Suprapubic skin (tissue), 4 donors: ENCODE results near the gene CLDN20. TPM values are rescaled to one million over a fixed set of nuclear protein-coding genes. Genes with fewer than 3 reads are reported as not detected.

Experiments
- DNase-seq, 2 donors: peaks; one replicate each; pipeline ENCODE4 v3.0.0-alpha.2; 2019; ENCODE audit warnings: low spot score in 2 of 2
- H3K27ac ChIP-seq: fragments of 200-600 bp; sonication (generic); one replicate; pipeline ENCODE4 v1.5.1; 2019
- H3K27me3 ChIP-seq: fragments of 200-600 bp; sonication (generic); one replicate; pipeline ENCODE4 v1.5.1; 2019
- H3K36me3 ChIP-seq: fragments of 200-600 bp; sonication (generic); one replicate; pipeline ENCODE4 v1.5.1; 2019
- H3K4me1 ChIP-seq: fragments of 200-600 bp; sonication (generic); one replicate; pipeline ENCODE4 v1.5.1; 2019
- H3K4me3 ChIP-seq: fragments of 200-600 bp; sonication (generic); one replicate; pipeline ENCODE4 v1.5.1; 2019; ENCODE audit warnings: mild to moderate bottlenecking
- H3K9me3 ChIP-seq: fragments of 200-600 bp; sonication (generic); one replicate; pipeline ENCODE4 v1.5.1; 2019
- CTCF ChIP-seq, 2 donors: fragments of 200-600 bp in 1 of 2; fragments of 450-650 bp in 1 of 2; sonication (generic) in 1 of 2; IDR thresholded peaks; one replicate each; pipeline ENCODE4 v1.5.1; 2016 to 2019; ENCODE audit warnings: antibody characterized with exemption in 2 of 2, mild to moderate bottlenecking in 1 of 2, moderate library complexity in 1 of 2
- EP300 ChIP-seq: sonication (generic); formaldehyde crosslinking; IDR thresholded peaks from one replicate; pipeline ENCODE4 v1.6.1; 2017; ENCODE audit warnings: antibody characterized with exemption
- POLR2A ChIP-seq, 2 donors: fragments of 450-650 bp; IDR thresholded peaks; one replicate each; pipeline ENCODE4 v1.6.1; 2017; ENCODE audit warnings: antibody characterized with exemption in 2 of 2, mild to moderate bottlenecking in 2 of 2, moderate library complexity in 2 of 2
- POLR2AphosphoS5 ChIP-seq, 3 donors: sonication (generic); formaldehyde crosslinking; IDR thresholded peaks; one replicate each; pipeline ENCODE4 v1.6.1; 2017; ENCODE audit warnings: antibody characterized with exemption in 3 of 3
- WGBS: methylation state at CpG from one replicate; pipeline ENCODE4 v1.1.5; 2018; 5-methylcytosine and 5-hydroxymethylcytosine counted together
- total RNA-seq, 4 donors: library from RNA; depleted of rRNA; stranded (reverse); fragments of >200 nt; gene quantifications; one replicate each; pipeline ENCODE4 v1.1.0, GENCODE V29; 2016

Gene CLDN20
- total RNA-seq, 4 donors from 2014 or later = not detected

- WGBS = 93% methylated on average over 10 of the region's 10 CpGs
- DNase-seq = no peak
- TF ChIP-seq EP300 = no peak
- TF ChIP-seq POLR2AphosphoS5 (IDR thresholded peaks at IDR 0.05) = no peak
- TF ChIP-seq POLR2A (IDR thresholded peaks at IDR 0.05) = no peak
- TF ChIP-seq CTCF (IDR thresholded peaks at IDR 0.05) = no peak
- H3K4me1 ChIP-seq = peaks cover 5% of the 10 kb centered on the region
- H3K4me3 ChIP-seq = no peak overlapping the region
- H3K27me3 ChIP-seq = no peaks in the 10 kb centered on the region
- no peak overlapping the region for H3K27ac ChIP-seq
- H3K36me3 ChIP-seq = peaks cover 32% of the 10 kb centered on the region
- H3K9me3 ChIP-seq = no peaks in the 10 kb centered on the region
Measured at GRCh38 chr6:155250701-155251381, 13.0 kb upstream of the CLDN20 start.

- WGBS = 96% methylated on average over 8 of the region's 8 CpGs
- Histone ChIP-seq H3K4me1 (peaks cover 5% of the 10 kb centered on the region), H3K9me3 (no peaks in the 10 kb centered on the region), H3K4me3 (no peak overlapping the region), H3K36me3 (peaks cover 45% of the 10 kb centered on the region), H3K27ac (no peak overlapping the region), H3K27me3 (no peaks in the 10 kb centered on the region)
- no peak for TF ChIP-seq EP300
- DNase-seq = no peak
Measured at GRCh38 chr6:155252581-155252980, 11.2 kb upstream of the CLDN20 start.

- WGBS = 60% methylated on average over 1 of the region's 1 CpG
- Histone ChIP-seq H3K4me3 (no peak overlapping the region), H3K27ac (no peak overlapping the region), H3K4me1 (peaks cover 2% of the 10 kb centered on the region), H3K36me3 (peaks cover 52% of the 10 kb centered on the region), H3K9me3 (no peaks in the 10 kb centered on the region), H3K27me3 (no peaks in the 10 kb centered on the region)
- no peak for DNase-seq
- TF ChIP-seq POLR2A (IDR thresholded peaks at IDR 0.05) = no peak
- TF ChIP-seq CTCF (IDR thresholded peaks at IDR 0.05) = no peak
- TF ChIP-seq POLR2AphosphoS5 (IDR thresholded peaks at IDR 0.05) = no peak
- no peak for TF ChIP-seq EP300
Measured at GRCh38 chr6:155253337-155253736, 10.5 kb upstream of the CLDN20 start.

- DNase-seq = no peak
- no peaks in the 10 kb centered on the region for H3K27me3 ChIP-seq
- no peak for TF ChIP-seq CTCF (IDR thresholded peaks at IDR 0.05)
- TF ChIP-seq EP300 = no peak
- TF ChIP-seq POLR2A (IDR thresholded peaks at IDR 0.05) = no peak
- TF ChIP-seq POLR2AphosphoS5 (IDR thresholded peaks at IDR 0.05) = no peak
- no peaks in the 10 kb centered on the region for H3K9me3 ChIP-seq
- WGBS = 89% methylated on average over 10 of the region's 10 CpGs
- H3K27ac ChIP-seq = no peak overlapping the region
- no peaks in the 10 kb centered on the region for H3K4me1 ChIP-seq
- H3K4me3 ChIP-seq = no peak overlapping the region
- H3K36me3 ChIP-seq = peaks cover 61% of the 10 kb centered on the region
Measured at GRCh38 chr6:155254139-155254538, 9.7 kb upstream of the CLDN20 start.

GRCh38 chr6:155256122-155256795 lies 7.6 kb upstream of the CLDN20 start:
- H3K27me3 ChIP-seq = no peaks in the 10 kb centered on the region
- 67% methylated on average over 13 of the region's 13 CpGs for WGBS
- H3K36me3 ChIP-seq = peaks cover 65% of the 10 kb centered on the region
- no peak overlapping the region for H3K27ac ChIP-seq
- H3K9me3 ChIP-seq = no peaks in the 10 kb centered on the region
- H3K4me3 ChIP-seq = no peak overlapping the region
- no peak for TF ChIP-seq POLR2AphosphoS5 (IDR thresholded peaks at IDR 0.05)
- no peak for TF ChIP-seq CTCF (IDR thresholded peaks at IDR 0.05)
- TF ChIP-seq EP300 = no peak
- no peak for TF ChIP-seq POLR2A (IDR thresholded peaks at IDR 0.05)
- no peaks in the 10 kb centered on the region for H3K4me1 ChIP-seq
- DNase-seq = no peak
